Memory B cell (primary cell): ENCODE measurements around the gene ANAPC13.

Source experiments
- ATAC-seq: fragments of 150-1000 bp; cut with Tn5 transposase; 2 replicates; pipeline ENCODE4 v1.10.0; 2021; ENCODE audit warnings: low read depth, mild to moderate bottlenecking, moderate library complexity
- DNase-seq, 2 donors: peaks; one replicate each; pipeline ENCODE4 v3.0.0; 2022; ENCODE audit warnings: low spot score in 2 of 2
- H3K27ac Mint-ChIP-seq: one replicate; pipeline ENCODE4 v1.8.0; 2022; ENCODE audit warnings: mild to moderate bottlenecking, moderate library complexity, mixed read lengths
- H3K27me3 Mint-ChIP-seq: one replicate; pipeline ENCODE4 v1.8.0; 2022; ENCODE audit warnings: mixed read lengths
- H3K36me3 Mint-ChIP-seq: one replicate; pipeline ENCODE4 v1.8.0; 2022; ENCODE audit warnings: mild to moderate bottlenecking, mixed read lengths
- H3K4me1 Mint-ChIP-seq: one replicate; pipeline ENCODE4 v1.8.0; 2022; ENCODE audit warnings: mixed read lengths
- H3K4me3 Mint-ChIP-seq: one replicate; pipeline ENCODE4 v1.8.0; 2022; ENCODE audit warnings: mild to moderate bottlenecking, moderate library complexity, mixed read lengths
- H3K9me3 Mint-ChIP-seq: one replicate; pipeline ENCODE4 v1.8.0; 2022; ENCODE audit warnings: mixed read lengths

The ANAPC13 gene

GRCh38 chr3:134496471-134497071, 10.8 kb upstream of the ANAPC13 start:
- H3K27ac Mint-ChIP-seq, result no peak overlapping the region
- no peak for ATAC-seq

GRCh38 chr3:134495980-134496379, 10.2 kb upstream of the ANAPC13 start:
- Mint-ChIP-seq H3K4me1 (peaks cover 25% of the 10 kb centered on the region), H3K9me3 (peaks cover 4% of the 10 kb centered on the region), H3K27me3 (no peaks in the 10 kb centered on the region), H3K27ac (no peak overlapping the region), H3K36me3 (peaks cover 50% of the 10 kb centered on the region), H3K4me3 (no peak overlapping the region)
- no peak for ATAC-seq
- no peak for DNase-seq

More at GRCh38 chr3:134496471-134497071, 10.8 kb upstream of the ANAPC13 start:
- Mint-ChIP-seq H3K9me3 (peaks cover 5% of the 10 kb centered on the region), H3K27me3 (no peaks in the 10 kb centered on the region), H3K4me3 (no peak overlapping the region), H3K36me3 (peaks cover 54% of the 10 kb centered on the region), H3K4me1 (peaks cover 26% of the 10 kb centered on the region)
- no peak for DNase-seq

- DNase-seq (no peak), ATAC-seq (no peak)
- H3K4me3 Mint-ChIP-seq, result no peak overlapping the region
- H3K9me3 Mint-ChIP-seq, result no peaks in the 10 kb centered on the region
- no peak overlapping the region for H3K27ac Mint-ChIP-seq
- peaks cover 38% of the 10 kb centered on the region for H3K36me3 Mint-ChIP-seq
- no peaks in the 10 kb centered on the region for H3K27me3 Mint-ChIP-seq
- H3K4me1 Mint-ChIP-seq, result peaks cover 24% of the 10 kb centered on the region
Measured at GRCh38 chr3:134494495-134494894, 8.7 kb upstream of the ANAPC13 start.

- peak overlapping the region; percentile 77 for H3K4me3 Mint-ChIP-seq
- DNase-seq, result no peak
- H3K9me3 Mint-ChIP-seq, result no peaks in the 10 kb centered on the region
- peak; percentile 5 for ATAC-seq
- peaks cover 7% of the 10 kb centered on the region for H3K36me3 Mint-ChIP-seq
- peaks cover 31% of the 10 kb centered on the region for H3K4me1 Mint-ChIP-seq
- H3K27me3 Mint-ChIP-seq, result no peaks in the 10 kb centered on the region
- H3K27ac Mint-ChIP-seq, result peak overlapping the region; percentile 93
Measured at GRCh38 chr3:134487406-134487805, 1.6 kb upstream of the ANAPC13 start.

GRCh38 chr3:134486577-134487041, 824 bp upstream of the ANAPC13 start:
- Mint-ChIP-seq H3K27ac (peak overlapping the region; percentile 93), H3K27me3 (no peaks in the 10 kb centered on the region), H3K9me3 (no peaks in the 10 kb centered on the region), H3K36me3 (peaks cover 8% of the 10 kb centered on the region), H3K4me3 (peak overlapping the region; percentile 98), H3K4me1 (peaks cover 31% of the 10 kb centered on the region)
- ATAC-seq (no peak), DNase-seq (no peak)

GRCh38 chr3:134485075-134485717, 589 bp downstream of the ANAPC13 start:
- Mint-ChIP-seq H3K9me3 (no peaks in the 10 kb centered on the region), H3K27me3 (no peaks in the 10 kb centered on the region), H3K27ac (peak overlapping the region; percentile 93), H3K36me3 (peaks cover 14% of the 10 kb centered on the region), H3K4me3 (peak overlapping the region; percentile 98), H3K4me1 (peaks cover 29% of the 10 kb centered on the region)
- ATAC-seq (no peak), DNase-seq (no peak)

GRCh38 chr3:134483195-134483900, 2.4 kb downstream of the ANAPC13 start:
- DNase-seq, result no peak
- Mint-ChIP-seq H3K27me3 (no peaks in the 10 kb centered on the region), H3K27ac (no peak overlapping the region), H3K9me3 (no peaks in the 10 kb centered on the region), H3K4me3 (peak overlapping the region; percentile 43), H3K36me3 (peaks cover 16% of the 10 kb centered on the region), H3K4me1 (peaks cover 29% of the 10 kb centered on the region)
- ATAC-seq, result no peak

- no peak overlapping the region for H3K4me3 Mint-ChIP-seq
- no peak overlapping the region for H3K27ac Mint-ChIP-seq
Measured at GRCh38 chr3:134482622-134483021, 3.2 kb downstream of the ANAPC13 start.

GRCh38 chr3:134481166-134481565, 4.6 kb downstream of the ANAPC13 start:
- Mint-ChIP-seq H3K36me3 (peaks cover 22% of the 10 kb centered on the region), H3K4me1 (peaks cover 16% of the 10 kb centered on the region), H3K9me3 (no peaks in the 10 kb centered on the region), H3K27ac (no peak overlapping the region), H3K27me3 (no peaks in the 10 kb centered on the region), H3K4me3 (no peak overlapping the region)
- DNase-seq (no peak), ATAC-seq (no peak)

More at GRCh38 chr3:134482622-134483021, 3.2 kb downstream of the ANAPC13 start:
- Mint-ChIP-seq H3K4me1 (peaks cover 26% of the 10 kb centered on the region), H3K27me3 (no peaks in the 10 kb centered on the region), H3K36me3 (peaks cover 18% of the 10 kb centered on the region), H3K9me3 (no peaks in the 10 kb centered on the region)
- DNase-seq, result no peak
- ATAC-seq, result no peak

GRCh38 chr3:134480546-134480945, 5.2 kb downstream of the ANAPC13 start:
- peaks cover 22% of the 10 kb centered on the region for H3K36me3 Mint-ChIP-seq
- H3K9me3 Mint-ChIP-seq, result no peaks in the 10 kb centered on the region
- peaks cover 16% of the 10 kb centered on the region for H3K4me1 Mint-ChIP-seq
- DNase-seq (no peak), ATAC-seq (no peak)
- H3K27ac Mint-ChIP-seq, result no peak overlapping the region
- no peak overlapping the region for H3K4me3 Mint-ChIP-seq
- H3K27me3 Mint-ChIP-seq, result no peaks in the 10 kb centered on the region

GRCh38 chr3:134477938-134478337, 7.8 kb downstream of the ANAPC13 start:
- peaks cover 7% of the 10 kb centered on the region for H3K4me1 Mint-ChIP-seq
- ATAC-seq, result no peak
- no peak for DNase-seq
- no peaks in the 10 kb centered on the region for H3K27me3 Mint-ChIP-seq
- H3K4me3 Mint-ChIP-seq, result no peak overlapping the region
- H3K9me3 Mint-ChIP-seq, result no peaks in the 10 kb centered on the region
- H3K36me3 Mint-ChIP-seq, result peaks cover 18% of the 10 kb centered on the region
- H3K27ac Mint-ChIP-seq, result no peak overlapping the region

- ATAC-seq (no peak), DNase-seq (no peak)
- Mint-ChIP-seq H3K36me3 (peaks cover 14% of the 10 kb centered on the region), H3K9me3 (no peaks in the 10 kb centered on the region), H3K4me1 (peaks cover 5% of the 10 kb centered on the region), H3K4me3 (no peak overlapping the region), H3K27ac (no peak overlapping the region), H3K27me3 (no peaks in the 10 kb centered on the region)
Measured at GRCh38 chr3:134477002-134477401, 8.8 kb downstream of the ANAPC13 start.

- Mint-ChIP-seq H3K36me3 (peaks cover 16% of the 10 kb centered on the region), H3K27me3 (no peaks in the 10 kb centered on the region), H3K27ac (no peak overlapping the region), H3K4me3 (no peak overlapping the region), H3K4me1 (peaks cover 5% of the 10 kb centered on the region), H3K9me3 (no peaks in the 10 kb centered on the region)
- DNase-seq, result no peak
- ATAC-seq, result no peak
Measured at GRCh38 chr3:134476306-134476705, 9.5 kb downstream of the ANAPC13 start.

GRCh38 chr3:134474956-134475355, 10.8 kb downstream of the ANAPC13 start:
- Mint-ChIP-seq H3K4me1 (peaks cover 3% of the 10 kb centered on the region), H3K9me3 (no peaks in the 10 kb centered on the region), H3K27ac (no peak overlapping the region), H3K27me3 (no peaks in the 10 kb centered on the region), H3K4me3 (no peak overlapping the region), H3K36me3 (peaks cover 11% of the 10 kb centered on the region)
- ATAC-seq (no peak), DNase-seq (no peak)
